ENCODE measurements around the gene MCF2L2.

- TF ChIP-seq, protein P1, sequence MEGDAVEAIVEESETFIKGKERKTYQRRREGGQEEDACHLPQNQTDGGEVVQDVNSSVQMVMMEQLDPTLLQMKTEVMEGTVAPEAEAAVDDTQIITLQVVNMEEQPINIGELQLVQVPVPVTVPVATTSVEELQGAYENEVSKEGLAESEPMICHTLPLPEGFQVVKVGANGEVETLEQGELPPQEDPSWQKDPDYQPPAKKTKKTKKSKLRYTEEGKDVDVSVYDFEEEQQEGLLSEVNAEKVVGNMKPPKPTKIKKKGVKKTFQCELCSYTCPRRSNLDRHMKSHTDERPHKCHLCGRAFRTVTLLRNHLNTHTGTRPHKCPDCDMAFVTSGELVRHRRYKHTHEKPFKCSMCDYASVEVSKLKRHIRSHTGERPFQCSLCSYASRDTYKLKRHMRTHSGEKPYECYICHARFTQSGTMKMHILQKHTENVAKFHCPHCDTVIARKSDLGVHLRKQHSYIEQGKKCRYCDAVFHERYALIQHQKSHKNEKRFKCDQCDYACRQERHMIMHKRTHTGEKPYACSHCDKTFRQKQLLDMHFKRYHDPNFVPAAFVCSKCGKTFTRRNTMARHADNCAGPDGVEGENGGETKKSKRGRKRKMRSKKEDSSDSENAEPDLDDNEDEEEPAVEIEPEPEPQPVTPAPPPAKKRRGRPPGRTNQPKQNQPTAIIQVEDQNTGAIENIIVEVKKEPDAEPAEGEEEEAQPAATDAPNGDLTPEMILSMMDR (IDR thresholded peaks at IDR 0.05), result no peak
- no peak for TF ChIP-seq EZH2 (IDR thresholded peaks at IDR 0.05; ENCODE audit: borderline replicate concordance, insufficient read depth, low read depth, low read length, poor library complexity, severe bottlenecking)
Measured at GRCh38 chr3:183340222-183340621, 88.2 kb downstream of the MCF2L2 start.

All from B cell (primary cell).